Stomach (tissue), 9 donors: ENCODE results near the gene NRAP. TPM values are rescaled to one million over a fixed set of nuclear protein-coding genes. Genes with fewer than 3 reads are reported as not detected.

Source experiments
- DNase-seq, 2 donors: peaks; one replicate each; pipeline versions ENCODE4 v3.0.0 to v3.0.0-alpha.2; 2013 to 2019
- H3K27ac ChIP-seq, 5 donors: fragments of 200-600 bp in 4 of 5; sonication (generic) in 4 of 5; one replicate each; pipeline ENCODE4 v1.5.1; 2013 to 2019; ENCODE audit warnings: mild to moderate bottlenecking in 1 of 5, moderate library complexity in 1 of 5
- H3K27me3 ChIP-seq, 3 donors: fragments of 200-600 bp; sonication (generic); one replicate each; pipeline ENCODE4 v1.5.1; 2017 to 2019; ENCODE audit warnings: mixed run types in 1 of 3
- H3K36me3 ChIP-seq, 4 donors: fragments of 200-600 bp; sonication (generic); 1 replicate in 3 of 4; 2 replicates in 1 of 4; pipeline ENCODE4 v1.5.1; 2016 to 2019
- H3K4me1 ChIP-seq, 4 donors: fragments of 200-600 bp; sonication (generic); one replicate each; pipeline ENCODE4 v1.5.1; 2016 to 2019
- H3K4me3 ChIP-seq, 4 donors: fragments of 200-600 bp; sonication (generic) in 3 of 4; one replicate each; pipeline ENCODE4 v1.5.1; 2016 to 2019; ENCODE audit warnings: mild to moderate bottlenecking in 1 of 4
- H3K9me3 ChIP-seq, 4 donors: fragments of 200-600 bp; sonication (generic); one replicate each; pipeline ENCODE4 v1.5.1; 2016 to 2019
- EP300 ChIP-seq: sonication (generic); formaldehyde crosslinking; IDR thresholded peaks from one replicate; pipeline ENCODE4 v1.6.1; 2017; ENCODE audit warnings: antibody characterized with exemption
- POLR2A ChIP-seq, 4 donors: fragments of 450-650 bp; IDR thresholded peaks; one replicate each; pipeline ENCODE4 v1.6.1; 2016; ENCODE audit warnings: antibody characterized with exemption in 4 of 4, control low read depth in 2 of 4, mild to moderate bottlenecking in 1 of 4, moderate library complexity in 1 of 4
- POLR2AphosphoS5 ChIP-seq, 3 donors: sonication (generic); formaldehyde crosslinking; IDR thresholded peaks; one replicate each; pipeline ENCODE4 v1.6.1; 2016; ENCODE audit warnings: antibody characterized with exemption in 3 of 3
- WGBS, 5 donors: extraction: QIAGEN DNeasy Blood & Tissue Kit in 3 of 5; methylation state at CpG; one replicate each; pipeline versions ENCODE4 v1.1.5 to v1.1.7; 2013 to 2018; 5-methylcytosine and 5-hydroxymethylcytosine counted together
- intact Hi-C: fragments of 100-400 bp; cut with DNase I; formaldehyde crosslinking; loops from one replicate; pipeline ENCODE4 v1.15.1; 2023; ENCODE audit warnings: low total_unique reads
- polyA plus RNA-seq, 3 donors: library from polyadenylated mRNA; stranded (reverse); fragments of 200-250 nt; gene quantifications; one replicate each; pipeline ENCODE4 v1.2.3, GENCODE V29; 2013
- total RNA-seq, 5 donors: library from RNA; depleted of rRNA; stranded (reverse); fragments of >200 nt; gene quantifications; one replicate each; pipeline versions ENCODE4 v1.1.0 to v1.2.3, GENCODE V29; 2014 to 2016
- TF ChIP-seq, protein P1 (sequence below), 7 experiments: fragments of 450-650 bp in 4 of 7; fragments of 200-600 bp in 3 of 7; sonication (generic) in 3 of 7; IDR thresholded peaks; one replicate each; pipeline ENCODE4 v1.5.1; 2016 to 2019; ENCODE audit warnings: antibody characterized with exemption in 7 of 7, control low read depth in 2 of 7, mild to moderate bottlenecking in 1 of 7
- donor health status: healthy with polysubstance abuse.
- donor health status: Bipolar disorder and iron deficiency.
- donor health status: healthy.

Gene NRAP
- total and polyA plus RNA-seq, 8 donors: 0.03 to 0.92 (median 0.19) TPM; not detected in 4

DNA sequence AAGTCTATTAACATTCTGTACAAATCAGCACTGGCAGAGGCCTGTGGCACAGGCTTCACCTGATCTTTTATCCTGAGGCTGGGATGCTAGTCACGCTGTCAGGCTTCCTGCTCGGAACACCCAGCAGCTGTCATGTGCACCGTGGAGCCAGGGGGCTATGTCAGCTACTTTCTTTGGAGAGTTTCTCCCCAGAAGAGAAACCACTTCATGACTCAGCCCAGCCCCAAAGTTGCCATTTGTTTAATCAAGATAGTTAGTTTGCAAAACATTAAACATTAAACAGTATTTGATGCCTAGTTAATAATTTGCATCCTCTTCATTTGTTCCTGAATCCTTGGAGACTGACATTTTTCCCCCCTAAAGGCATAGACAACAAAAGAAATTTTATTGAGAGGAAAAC lies 111.1 kb downstream of the NRAP start, which contains the start of gene HABP2:
HABP2 (plus strand) TSS at position 353 of the 400 bp plus-strand sequence. CDS start 69 bp downstream, outside the sequence.
- peaks cover 7 to 48% (median 24%) of the 10 kb centered on the region in 4 donors for H3K4me1 ChIP-seq
- H3K4me3 ChIP-seq: peak within 1 kb of the TSS in 3 of 4 donors; percentile 8 to 21 (median 12)
- intact Hi-C loops: no loop called here
- H3K27me3 ChIP-seq: no peaks in the 10 kb centered on the region
- TF ChIP-seq, protein P1, sequence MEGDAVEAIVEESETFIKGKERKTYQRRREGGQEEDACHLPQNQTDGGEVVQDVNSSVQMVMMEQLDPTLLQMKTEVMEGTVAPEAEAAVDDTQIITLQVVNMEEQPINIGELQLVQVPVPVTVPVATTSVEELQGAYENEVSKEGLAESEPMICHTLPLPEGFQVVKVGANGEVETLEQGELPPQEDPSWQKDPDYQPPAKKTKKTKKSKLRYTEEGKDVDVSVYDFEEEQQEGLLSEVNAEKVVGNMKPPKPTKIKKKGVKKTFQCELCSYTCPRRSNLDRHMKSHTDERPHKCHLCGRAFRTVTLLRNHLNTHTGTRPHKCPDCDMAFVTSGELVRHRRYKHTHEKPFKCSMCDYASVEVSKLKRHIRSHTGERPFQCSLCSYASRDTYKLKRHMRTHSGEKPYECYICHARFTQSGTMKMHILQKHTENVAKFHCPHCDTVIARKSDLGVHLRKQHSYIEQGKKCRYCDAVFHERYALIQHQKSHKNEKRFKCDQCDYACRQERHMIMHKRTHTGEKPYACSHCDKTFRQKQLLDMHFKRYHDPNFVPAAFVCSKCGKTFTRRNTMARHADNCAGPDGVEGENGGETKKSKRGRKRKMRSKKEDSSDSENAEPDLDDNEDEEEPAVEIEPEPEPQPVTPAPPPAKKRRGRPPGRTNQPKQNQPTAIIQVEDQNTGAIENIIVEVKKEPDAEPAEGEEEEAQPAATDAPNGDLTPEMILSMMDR (IDR thresholded peaks at IDR 0.05): no peak
- TF ChIP-seq EP300 (no peak), POLR2A (IDR thresholded peaks at IDR 0.05) (no peak), POLR2AphosphoS5 (IDR thresholded peaks at IDR 0.05) (no peak)
- peak within 1 kb of the TSS in 2 of 5 donors; percentile 29 to 58 for H3K27ac ChIP-seq
- 17 to 56% (median 47%) methylated on average over 3 of the region's 3 CpGs for WGBS, 5 donors
- no peaks in the 10 kb centered on the region for H3K36me3 ChIP-seq
- no peaks in the 10 kb centered on the region for H3K9me3 ChIP-seq
- peak in 1 of 2 donors; percentile 29 for DNase-seq

DNA sequence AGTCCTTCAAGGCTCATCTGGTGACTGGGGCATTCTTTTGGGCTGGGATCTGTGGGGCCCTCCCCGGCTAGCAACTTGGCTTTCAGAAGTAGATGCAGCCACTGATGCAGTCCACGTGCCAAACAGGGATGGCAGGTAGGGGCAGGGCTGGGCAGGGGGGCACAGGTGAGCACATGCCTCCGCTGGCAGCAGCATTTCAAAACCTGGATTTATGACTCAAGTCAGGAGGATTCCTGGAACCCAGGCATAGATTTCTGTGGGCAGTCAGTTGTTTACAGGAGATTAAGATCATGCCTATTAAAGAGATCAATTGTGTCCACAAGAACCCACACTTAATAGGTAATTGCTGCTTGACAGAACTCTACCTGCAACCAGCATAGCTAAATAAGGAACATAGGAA lies 111.8 kb downstream of the NRAP start:
- 41 to 74% (median 52%) methylated on average over 3 of the region's 3 CpGs for WGBS, 5 donors
- no peaks in the 10 kb centered on the region for H3K9me3 ChIP-seq
- H3K4me1 ChIP-seq: peaks cover 6 to 41% (median 18%) of the 10 kb centered on the region in 4 donors
- no peaks in the 10 kb centered on the region for H3K36me3 ChIP-seq
- H3K27ac ChIP-seq: peak overlapping the region in 2 of 5 donors; percentile 29 to 58
- H3K4me3 ChIP-seq: no peak overlapping the region
- TF ChIP-seq POLR2A (IDR thresholded peaks at IDR 0.05) (no peak), POLR2AphosphoS5 (IDR thresholded peaks at IDR 0.05) (no peak), EP300 (no peak)
- TF ChIP-seq, protein P1 (IDR thresholded peaks at IDR 0.05): no peak
- H3K27me3 ChIP-seq: no peaks in the 10 kb centered on the region
- intact Hi-C loops: no loop called here
- peak in 1 of 2 donors; percentile 36 for DNase-seq

- H3K4me1 ChIP-seq: peaks cover 6 to 29% (median 15%) of the 10 kb centered on the region in 4 donors
- H3K4me3 ChIP-seq: no peak overlapping the region
- WGBS, 5 donors: 28 to 62% (median 43%) methylated on average over 6 of the region's 6 CpGs
- no peaks in the 10 kb centered on the region for H3K9me3 ChIP-seq
- no peaks in the 10 kb centered on the region for H3K36me3 ChIP-seq
- no peaks in the 10 kb centered on the region for H3K27me3 ChIP-seq
- H3K27ac ChIP-seq: no peak overlapping the region
- intact Hi-C loops: no loop called here
- TF ChIP-seq POLR2AphosphoS5 (IDR thresholded peaks at IDR 0.05) (peak in 1 of 3 donors; percentile 11), EP300 (no peak)
- peak in 1 of 2 donors; percentile 42 for DNase-seq
Measured at GRCh38 chr10:113550365-113550764, 113.5 kb downstream of the NRAP start.

DNA sequence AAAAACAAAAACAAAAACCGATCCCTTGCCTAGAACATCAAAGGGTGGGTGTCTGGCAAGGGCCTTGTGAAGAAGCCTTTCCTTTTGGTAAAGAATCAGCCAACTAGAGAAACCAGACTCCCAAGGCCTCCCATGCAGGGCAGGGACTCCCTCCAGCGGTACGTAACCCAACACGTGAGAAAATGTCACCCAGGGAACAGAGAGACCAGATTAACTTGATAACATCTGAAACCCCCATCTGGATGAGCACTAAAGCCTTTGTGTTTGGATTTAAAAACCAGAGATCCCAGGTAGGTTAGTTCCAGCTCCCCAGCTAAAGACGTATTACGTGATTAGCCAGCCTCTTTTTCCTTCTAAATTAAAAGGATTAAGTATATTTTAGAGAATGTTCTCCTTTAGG lies 114.0 kb downstream of the NRAP start:
- H3K4me3 ChIP-seq: no peak overlapping the region
- no peaks in the 10 kb centered on the region for H3K9me3 ChIP-seq
- 90 to 94% (median 91%) methylated on average over 6 of the region's 6 CpGs for WGBS, 5 donors
- no peaks in the 10 kb centered on the region for H3K27me3 ChIP-seq
- no peaks in the 10 kb centered on the region for H3K36me3 ChIP-seq
- no peak for DNase-seq
- peaks cover 6 to 29% (median 15%) of the 10 kb centered on the region in 4 donors for H3K4me1 ChIP-seq
- TF ChIP-seq EP300 (no peak), POLR2AphosphoS5 (IDR thresholded peaks at IDR 0.05) (no peak)
- intact Hi-C loops: no loop called here
- H3K27ac ChIP-seq: no peak overlapping the region

- intact Hi-C loops: no loop called here
- WGBS, 5 donors: 97 to 100% (median 100%) methylated on average over 2 of the region's 2 CpGs
Measured at GRCh38 chr10:113547426-113547825, 116.4 kb downstream of the NRAP start.

More at GRCh38 chr10:113547426-113547825, 116.4 kb downstream of the NRAP start:
- TF ChIP-seq EP300: no peak
- no peak for TF ChIP-seq POLR2A (IDR thresholded peaks at IDR 0.05)
- TF ChIP-seq, protein P1 (IDR thresholded peaks at IDR 0.05): no peak
- TF ChIP-seq POLR2AphosphoS5 (IDR thresholded peaks at IDR 0.05): no peak
- Histone ChIP-seq H3K27me3 (no peaks in the 10 kb centered on the region), H3K36me3 (no peaks in the 10 kb centered on the region), H3K27ac (no peak overlapping the region), H3K4me1 (peaks cover 0 to 12% (median 9%) of the 10 kb centered on the region in 4 donors), H3K9me3 (no peaks in the 10 kb centered on the region), H3K4me3 (no peak overlapping the region)
- DNase-seq: no peak
